ENCODE results near the gene ZNF682.

GRCh38 chr19:20070691-20071090, 31.4 kb upstream of the ZNF682 start:
- TF ChIP-seq, protein P1, sequence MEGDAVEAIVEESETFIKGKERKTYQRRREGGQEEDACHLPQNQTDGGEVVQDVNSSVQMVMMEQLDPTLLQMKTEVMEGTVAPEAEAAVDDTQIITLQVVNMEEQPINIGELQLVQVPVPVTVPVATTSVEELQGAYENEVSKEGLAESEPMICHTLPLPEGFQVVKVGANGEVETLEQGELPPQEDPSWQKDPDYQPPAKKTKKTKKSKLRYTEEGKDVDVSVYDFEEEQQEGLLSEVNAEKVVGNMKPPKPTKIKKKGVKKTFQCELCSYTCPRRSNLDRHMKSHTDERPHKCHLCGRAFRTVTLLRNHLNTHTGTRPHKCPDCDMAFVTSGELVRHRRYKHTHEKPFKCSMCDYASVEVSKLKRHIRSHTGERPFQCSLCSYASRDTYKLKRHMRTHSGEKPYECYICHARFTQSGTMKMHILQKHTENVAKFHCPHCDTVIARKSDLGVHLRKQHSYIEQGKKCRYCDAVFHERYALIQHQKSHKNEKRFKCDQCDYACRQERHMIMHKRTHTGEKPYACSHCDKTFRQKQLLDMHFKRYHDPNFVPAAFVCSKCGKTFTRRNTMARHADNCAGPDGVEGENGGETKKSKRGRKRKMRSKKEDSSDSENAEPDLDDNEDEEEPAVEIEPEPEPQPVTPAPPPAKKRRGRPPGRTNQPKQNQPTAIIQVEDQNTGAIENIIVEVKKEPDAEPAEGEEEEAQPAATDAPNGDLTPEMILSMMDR (conservative IDR thresholded peaks at IDR 0.05): no peak
- TF ChIP-seq EZH2 (IDR thresholded peaks at IDR 0.05; ENCODE audit: low read depth): no peak
